Fibroblast of skin of back (primary cell): ENCODE data around the gene FLRT2.

ENCODE experiments used
- DNase-seq: peaks from one replicate; pipeline ENCODE4 v3.0.0-alpha.2; 2013

FLRT2 gene

GRCh38 chr14:85663256-85663655, 133.3 kb downstream of the FLRT2 start:
- DNase-seq: peak; percentile 4

GRCh38 chr14:85663667-85664066, 133.7 kb downstream of the FLRT2 start:
- no peak for DNase-seq

- no peak for DNase-seq
These were observed 146.0 kb downstream of the FLRT2 start for GRCh38 chr14:85675957-85676356.

GRCh38 chr14:85686908-85687307, 157.0 kb downstream of the FLRT2 start:
- no peak for DNase-seq

- DNase-seq: no peak
These were observed 157.5 kb downstream of the FLRT2 start for GRCh38 chr14:85687456-85687855.

- peak; percentile 10 for DNase-seq
These were observed 158.1 kb downstream of the FLRT2 start for GRCh38 chr14:85688006-85688405.

- no peak for DNase-seq
These were observed 165.4 kb downstream of the FLRT2 start for GRCh38 chr14:85695300-85695699.

GRCh38 chr14:85701116-85701515, 171.2 kb downstream of the FLRT2 start:
- DNase-seq: no peak

- no peak for DNase-seq
These were observed 171.8 kb downstream of the FLRT2 start for GRCh38 chr14:85701763-85702162.

- DNase-seq: no peak
These were observed 172.2 kb downstream of the FLRT2 start for GRCh38 chr14:85702191-85702590.

- DNase-seq: peak; percentile 54
These were observed 173.1 kb downstream of the FLRT2 start for GRCh38 chr14:85702997-85703396.
